ENCODE measurements around the gene MED13L.

DNA sequence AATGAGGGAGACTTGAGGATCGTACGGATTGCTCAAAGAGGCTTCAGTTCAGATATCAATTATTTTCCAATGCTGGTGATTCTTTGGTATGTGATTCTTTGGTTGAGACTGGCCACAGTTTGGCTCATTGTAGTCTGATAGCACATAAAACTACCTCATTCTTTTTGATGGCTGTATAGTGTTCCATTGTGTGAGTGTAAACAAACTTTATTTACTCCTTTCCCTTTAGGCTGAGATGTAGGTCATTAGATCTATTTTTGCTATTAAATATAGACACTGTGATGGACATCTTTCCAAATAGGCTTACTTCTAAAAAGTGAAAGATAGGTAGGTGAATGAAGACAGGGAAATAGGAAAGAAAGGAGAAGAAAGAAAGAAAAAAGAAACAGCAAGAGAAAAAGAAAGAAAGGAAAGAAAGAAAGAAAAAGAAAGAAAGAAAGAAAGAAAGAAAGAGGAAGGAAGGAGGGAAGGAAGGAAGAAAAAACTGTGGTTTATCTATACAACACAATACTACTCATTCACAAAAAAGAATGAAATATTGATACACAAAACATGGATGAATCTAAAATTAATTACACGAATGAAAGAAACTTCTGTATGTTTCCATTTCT lies 19.8 kb upstream of the MED13L start:
- TF ChIP-seq ARNTL (CRISPR knock-in tag; IDR thresholded peaks at IDR 0.05; ENCODE audit: borderline replicate concordance, low read depth) (no peak), RARB (CRISPR knock-in tag; IDR thresholded peaks at IDR 0.05) (no peak), PPARA (CRISPR knock-in tag; IDR thresholded peaks at IDR 0.05; ENCODE audit: borderline replicate concordance) (no peak), CSDC2 (CRISPR knock-in tag; IDR thresholded peaks at IDR 0.05) (no peak)
- TF ChIP-seq, protein P1, sequence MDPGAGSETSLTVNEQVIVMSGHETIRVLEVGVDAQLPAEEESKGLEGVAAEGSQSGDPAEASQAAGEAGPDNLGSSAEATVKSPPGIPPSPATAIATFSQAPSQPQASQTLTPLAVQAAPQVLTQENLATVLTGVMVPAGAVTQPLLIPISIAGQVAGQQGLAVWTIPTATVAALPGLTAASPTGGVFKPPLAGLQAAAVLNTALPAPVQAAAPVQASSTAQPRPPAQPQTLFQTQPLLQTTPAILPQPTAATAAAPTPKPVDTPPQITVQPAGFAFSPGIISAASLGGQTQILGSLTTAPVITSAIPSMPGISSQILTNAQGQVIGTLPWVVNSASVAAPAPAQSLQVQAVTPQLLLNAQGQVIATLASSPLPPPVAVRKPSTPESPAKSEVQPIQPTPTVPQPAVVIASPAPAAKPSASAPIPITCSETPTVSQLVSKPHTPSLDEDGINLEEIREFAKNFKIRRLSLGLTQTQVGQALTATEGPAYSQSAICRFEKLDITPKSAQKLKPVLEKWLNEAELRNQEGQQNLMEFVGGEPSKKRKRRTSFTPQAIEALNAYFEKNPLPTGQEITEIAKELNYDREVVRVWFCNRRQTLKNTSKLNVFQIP (CRISPR knock-in tag; IDR thresholded peaks at IDR 0.05; ENCODE audit: borderline replicate concordance, low read depth) = no peak
